ENCODE results near the gene OR7D2. TPM values are rescaled to one million over a fixed set of nuclear protein-coding genes. Genes with fewer than 3 reads are reported as not detected.

OR7D2 gene
- total RNA-seq, 1 donor from 2014 or later, result not detected

DNA sequence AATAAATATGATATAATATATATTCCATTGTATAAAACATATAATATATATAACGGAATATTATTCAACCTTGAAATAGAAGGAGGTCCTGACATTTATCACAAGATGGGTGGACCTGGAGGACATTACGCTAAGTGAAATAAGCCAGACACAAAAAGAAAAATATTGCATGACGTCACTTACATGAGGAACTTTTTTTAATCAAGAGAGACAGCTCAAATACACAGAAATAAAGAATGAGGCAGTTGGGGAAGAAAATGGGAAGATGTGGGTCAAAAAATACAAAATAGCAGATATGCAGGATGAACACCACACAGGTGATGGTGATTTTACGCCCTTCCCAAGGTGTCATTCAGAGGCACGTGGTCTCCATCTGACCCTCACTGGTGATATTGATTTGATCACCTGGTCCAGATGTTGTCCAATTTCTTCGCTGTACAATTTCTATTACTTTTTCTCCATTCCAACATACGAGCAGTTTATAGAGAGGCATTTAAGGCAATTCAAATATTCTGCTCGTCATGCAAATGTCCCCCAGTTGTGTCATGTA lies 39.1 kb upstream of the OR7D2 start:
- TF ChIP-seq, protein P1, sequence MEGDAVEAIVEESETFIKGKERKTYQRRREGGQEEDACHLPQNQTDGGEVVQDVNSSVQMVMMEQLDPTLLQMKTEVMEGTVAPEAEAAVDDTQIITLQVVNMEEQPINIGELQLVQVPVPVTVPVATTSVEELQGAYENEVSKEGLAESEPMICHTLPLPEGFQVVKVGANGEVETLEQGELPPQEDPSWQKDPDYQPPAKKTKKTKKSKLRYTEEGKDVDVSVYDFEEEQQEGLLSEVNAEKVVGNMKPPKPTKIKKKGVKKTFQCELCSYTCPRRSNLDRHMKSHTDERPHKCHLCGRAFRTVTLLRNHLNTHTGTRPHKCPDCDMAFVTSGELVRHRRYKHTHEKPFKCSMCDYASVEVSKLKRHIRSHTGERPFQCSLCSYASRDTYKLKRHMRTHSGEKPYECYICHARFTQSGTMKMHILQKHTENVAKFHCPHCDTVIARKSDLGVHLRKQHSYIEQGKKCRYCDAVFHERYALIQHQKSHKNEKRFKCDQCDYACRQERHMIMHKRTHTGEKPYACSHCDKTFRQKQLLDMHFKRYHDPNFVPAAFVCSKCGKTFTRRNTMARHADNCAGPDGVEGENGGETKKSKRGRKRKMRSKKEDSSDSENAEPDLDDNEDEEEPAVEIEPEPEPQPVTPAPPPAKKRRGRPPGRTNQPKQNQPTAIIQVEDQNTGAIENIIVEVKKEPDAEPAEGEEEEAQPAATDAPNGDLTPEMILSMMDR (IDR thresholded peaks at IDR 0.05; ENCODE audit: insufficient read depth, low read depth, low read length), result no peak
- TF ChIP-seq EZH2 (IDR thresholded peaks at IDR 0.05; ENCODE audit: insufficient read depth, low read length), result no peak
- Mint-ChIP-seq H3K9me3 (ENCODE audit: unreplicated experiment) (peaks cover 3% of the 10 kb centered on the region), H3K4me3 (ENCODE audit: unreplicated experiment) (peak overlapping the region; percentile 99), H3K4me1 (ENCODE audit: low read depth, unreplicated experiment) (no peaks in the 10 kb centered on the region), H3K27me3 (ENCODE audit: low read depth, unreplicated experiment) (no peaks in the 10 kb centered on the region), H3K36me3 (ENCODE audit: low read depth, unreplicated experiment) (peaks cover 4% of the 10 kb centered on the region), H3K27ac (ENCODE audit: unreplicated experiment) (peak overlapping the region; percentile 98)
- peak overlapping the region; percentile 98 for H3K9ac ChIP-seq (ENCODE audit: low read length)
- FAIRE-seq (no peak), DNase-seq (ENCODE audit: low read depth) (no peak)
- H3K27me3 ChIP-seq (ENCODE audit: insufficient read depth, low read length), result no peaks in the 10 kb centered on the region
- H3K4me1 ChIP-seq (ENCODE audit: insufficient read depth, low read length), result peaks cover 8% of the 10 kb centered on the region
- H3K36me3 ChIP-seq (ENCODE audit: insufficient read depth, low read length), result peaks cover 4% of the 10 kb centered on the region
- H3K27ac ChIP-seq (ENCODE audit: low read depth, low read length), result peak overlapping the region; percentile 93
- H3K4me3 ChIP-seq (ENCODE audit: insufficient read depth, low read depth, low read length), result peak overlapping the region; percentile 91
- peaks cover 28% of the 10 kb centered on the region for H4K20me1 ChIP-seq (ENCODE audit: insufficient read depth, low read length)
- H3K4me2 ChIP-seq (ENCODE audit: low read length), result peak overlapping the region; percentile 95
- H2AFZ ChIP-seq (ENCODE audit: low read depth, low read length), result peak overlapping the region; percentile 96
- H3K79me2 ChIP-seq (ENCODE audit: insufficient read depth, low read length), result peaks cover 45% of the 10 kb centered on the region
- H3K9me3 ChIP-seq (ENCODE audit: insufficient read depth, low read depth, low read length), result peaks cover 2% of the 10 kb centered on the region

DNA sequence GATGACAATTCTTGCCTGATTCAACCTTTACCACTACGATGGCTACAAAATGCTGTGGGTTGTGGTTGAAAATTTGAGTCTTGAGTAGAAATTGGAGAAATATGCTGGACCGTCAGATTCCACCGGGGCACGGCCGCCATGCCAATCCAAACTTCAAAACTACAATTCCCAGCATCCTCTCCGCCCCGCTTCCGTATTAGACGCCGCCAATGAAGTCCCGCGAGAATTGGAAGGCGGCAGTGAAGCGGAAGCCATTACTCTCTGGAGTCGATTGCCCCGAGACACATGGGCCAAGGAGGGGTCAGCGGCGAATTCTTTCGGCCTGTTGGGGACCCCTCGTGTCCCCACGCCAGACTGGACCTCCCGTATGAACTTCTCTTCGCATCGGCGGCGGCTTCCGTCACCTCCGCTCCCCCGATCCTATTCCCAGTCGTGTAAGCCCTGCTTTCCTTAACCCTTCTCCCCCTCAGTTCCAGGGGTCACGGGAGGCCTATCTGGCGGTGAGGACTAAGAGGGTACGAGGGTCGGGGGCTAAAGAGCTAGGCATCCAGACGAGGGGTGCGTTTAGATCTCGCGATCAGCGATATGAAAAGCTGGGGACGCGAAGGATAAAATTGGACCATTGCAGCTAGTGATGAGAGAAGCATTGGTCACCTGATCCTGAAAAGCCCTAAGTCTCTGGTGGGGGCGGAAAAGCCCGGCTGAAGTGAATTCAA lies 38.5 kb upstream of the OR7D2 start, which contains the start of gene ZNF317:
Gene ZNF317 (plus strand): TSS at position 239 of the 716 bp plus-strand sequence. CDS start 15,620 bp downstream, outside the sequence.
- Histone ChIP-seq H3K4me2 (ENCODE audit: low read length) (peak within 1 kb of the TSS; percentile 95), H2AFZ (ENCODE audit: low read depth, low read length) (peak within 1 kb of the TSS; percentile 96), H3K4me1 (ENCODE audit: insufficient read depth, low read length) (peaks cover 8% of the 10 kb centered on the region), H4K20me1 (ENCODE audit: insufficient read depth, low read length) (peaks cover 34% of the 10 kb centered on the region), H3K4me3 (ENCODE audit: insufficient read depth, low read depth, low read length) (peak within 1 kb of the TSS; percentile 91), H3K79me2 (ENCODE audit: insufficient read depth, low read length) (peaks cover 52% of the 10 kb centered on the region), H3K27me3 (ENCODE audit: insufficient read depth, low read length) (no peaks in the 10 kb centered on the region), H3K9ac (ENCODE audit: low read length) (peak within 1 kb of the TSS; percentile 98), H3K9me3 (ENCODE audit: insufficient read depth, low read depth, low read length) (peaks cover 3% of the 10 kb centered on the region), H3K36me3 (ENCODE audit: insufficient read depth, low read length) (peaks cover 4% of the 10 kb centered on the region), H3K27ac (ENCODE audit: low read depth, low read length) (peak within 1 kb of the TSS; percentile 93)
- no peak for FAIRE-seq
- TF ChIP-seq, protein P1 (IDR thresholded peaks at IDR 0.05; ENCODE audit: insufficient read depth, low read depth, low read length), result no peak
- TF ChIP-seq EZH2 (IDR thresholded peaks at IDR 0.05; ENCODE audit: insufficient read depth, low read length), result no peak
- peak within 1 kb of the TSS; percentile 99 for H3K4me3 Mint-ChIP-seq (ENCODE audit: unreplicated experiment)
- peak within 1 kb of the TSS; percentile 98 for H3K27ac Mint-ChIP-seq (ENCODE audit: unreplicated experiment)
- no peaks in the 10 kb centered on the region for H3K4me1 Mint-ChIP-seq (ENCODE audit: low read depth, unreplicated experiment)
- peak; percentile 73 for DNase-seq (ENCODE audit: low read depth)
- no peaks in the 10 kb centered on the region for H3K27me3 Mint-ChIP-seq (ENCODE audit: low read depth, unreplicated experiment)
- H3K36me3 Mint-ChIP-seq (ENCODE audit: low read depth, unreplicated experiment), result peaks cover 8% of the 10 kb centered on the region
- peaks cover 5% of the 10 kb centered on the region for H3K9me3 Mint-ChIP-seq (ENCODE audit: unreplicated experiment)
